Measurements from ENCODE around the gene NTRK2. TPM values are rescaled to one million over a fixed set of nuclear protein-coding genes. Genes with fewer than 3 reads are reported as not detected.

NTRK2 gene
- total and polyA plus RNA-seq, 10 of the 15 experiments (the other 5 are each of a cell fraction or from before 2014, with no cell fraction given), result 0.42 to 4.6 (median 0.65) TPM

DNA sequence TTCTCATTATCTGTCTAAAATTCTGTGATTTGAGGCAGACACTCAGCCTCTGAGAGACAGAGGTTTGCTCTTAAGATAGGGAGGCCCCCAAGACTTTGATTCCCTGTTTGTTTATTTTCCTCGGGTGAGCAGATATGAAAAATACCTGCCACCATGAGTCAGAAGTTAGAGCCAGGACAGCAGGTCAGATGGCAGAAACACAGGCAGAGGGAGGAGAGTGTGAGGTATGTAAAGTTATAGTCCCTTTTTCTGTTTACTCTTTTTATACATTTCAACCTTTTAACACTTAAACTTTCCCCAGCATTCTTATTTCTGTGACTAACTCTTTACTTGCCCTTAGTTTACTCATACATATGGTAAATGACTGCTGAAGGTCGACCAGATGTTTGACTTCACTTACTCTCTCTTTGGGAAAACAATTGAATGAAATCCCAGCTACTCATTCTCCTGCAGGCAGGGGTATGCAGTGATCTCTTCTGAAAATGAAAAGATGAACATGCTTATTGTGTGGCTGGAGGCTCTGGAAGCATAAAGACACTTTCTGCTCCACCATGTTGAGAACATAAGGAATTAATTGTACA lies 383.8 kb downstream of the NTRK2 start (continued):
- TF ChIP-seq, protein P1, sequence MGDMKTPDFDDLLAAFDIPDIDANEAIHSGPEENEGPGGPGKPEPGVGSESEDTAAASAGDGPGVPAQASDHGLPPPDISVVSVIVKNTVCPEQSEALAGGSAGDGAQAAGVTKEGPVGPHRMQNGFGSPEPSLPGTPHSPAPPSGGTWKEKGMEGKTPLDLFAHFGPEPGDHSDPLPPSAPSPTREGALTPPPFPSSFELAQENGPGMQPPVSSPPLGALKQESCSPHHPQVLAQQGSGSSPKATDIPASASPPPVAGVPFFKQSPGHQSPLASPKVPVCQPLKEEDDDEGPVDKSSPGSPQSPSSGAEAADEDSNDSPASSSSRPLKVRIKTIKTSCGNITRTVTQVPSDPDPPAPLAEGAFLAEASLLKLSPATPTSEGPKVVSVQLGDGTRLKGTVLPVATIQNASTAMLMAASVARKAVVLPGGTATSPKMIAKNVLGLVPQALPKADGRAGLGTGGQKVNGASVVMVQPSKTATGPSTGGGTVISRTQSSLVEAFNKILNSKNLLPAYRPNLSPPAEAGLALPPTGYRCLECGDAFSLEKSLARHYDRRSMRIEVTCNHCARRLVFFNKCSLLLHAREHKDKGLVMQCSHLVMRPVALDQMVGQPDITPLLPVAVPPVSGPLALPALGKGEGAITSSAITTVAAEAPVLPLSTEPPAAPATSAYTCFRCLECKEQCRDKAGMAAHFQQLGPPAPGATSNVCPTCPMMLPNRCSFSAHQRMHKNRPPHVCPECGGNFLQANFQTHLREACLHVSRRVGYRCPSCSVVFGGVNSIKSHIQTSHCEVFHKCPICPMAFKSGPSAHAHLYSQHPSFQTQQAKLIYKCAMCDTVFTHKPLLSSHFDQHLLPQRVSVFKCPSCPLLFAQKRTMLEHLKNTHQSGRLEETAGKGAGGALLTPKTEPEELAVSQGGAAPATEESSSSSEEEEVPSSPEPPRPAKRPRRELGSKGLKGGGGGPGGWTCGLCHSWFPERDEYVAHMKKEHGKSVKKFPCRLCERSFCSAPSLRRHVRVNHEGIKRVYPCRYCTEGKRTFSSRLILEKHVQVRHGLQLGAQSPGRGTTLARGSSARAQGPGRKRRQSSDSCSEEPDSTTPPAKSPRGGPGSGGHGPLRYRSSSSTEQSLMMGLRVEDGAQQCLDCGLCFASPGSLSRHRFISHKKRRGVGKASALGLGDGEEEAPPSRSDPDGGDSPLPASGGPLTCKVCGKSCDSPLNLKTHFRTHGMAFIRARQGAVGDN (IDR thresholded peaks at IDR 0.05), result no peak

DNA sequence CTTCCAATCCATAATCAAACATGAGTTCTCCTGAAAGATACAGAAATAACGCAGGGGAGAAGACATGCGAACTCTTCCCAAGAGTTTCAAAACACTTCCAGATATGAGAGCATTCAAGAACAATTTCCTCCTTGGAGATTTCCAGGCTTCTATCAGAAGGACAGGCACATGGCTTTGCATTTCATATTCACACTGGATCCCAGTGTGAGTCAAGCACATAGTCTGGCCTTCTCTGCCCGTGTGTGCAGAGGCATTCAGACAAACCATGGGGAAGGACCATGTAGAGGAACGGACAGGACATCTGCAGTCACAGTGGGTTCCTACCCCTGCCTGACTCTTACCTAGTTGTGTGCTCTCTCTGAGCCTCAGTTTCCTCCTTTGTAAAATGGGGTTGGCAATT lies 384.5 kb downstream of the NTRK2 start:
- Histone ChIP-seq H3K27me3 (replicated peaks in 1 of 2; ENCODE audit: control insufficient read depth in 2 of 2, insufficient read depth in 2 of 2, low read length in 1 of 2) (no peaks in the 10 kb centered on the region), H3K9me3 (replicated peaks; ENCODE audit: control insufficient read depth, insufficient read depth, low read length) (no peaks in the 10 kb centered on the region; the same call in 2 of the 3 replicates), H4K20me1 (ENCODE audit: control insufficient read depth, insufficient read depth) (no peaks in the 10 kb centered on the region), H3K4me3 (no peak overlapping the region), H3K9ac (ENCODE audit: control insufficient read depth, insufficient read depth, low read length) (no peak overlapping the region), H3K27ac (ENCODE audit: control insufficient read depth, insufficient read depth) (no peak overlapping the region), H3K4me1 (ENCODE audit: control insufficient read depth, insufficient read depth, low read length) (peaks cover 16% of the 10 kb centered on the region), H2AFZ (ENCODE audit: control insufficient read depth, low read depth, low read length) (no peak overlapping the region), H3K4me2 (ENCODE audit: control insufficient read depth, insufficient read depth) (no peak overlapping the region), H3K36me3 (ENCODE audit: control insufficient read depth in 2 of 2, insufficient read depth in 2 of 2, low read length in 1 of 2) (no peaks in the 10 kb centered on the region), H3K79me2 (ENCODE audit: control insufficient read depth, insufficient read depth, low read length) (no peaks in the 10 kb centered on the region)
- intact Hi-C loops (cut with micrococcal nuclease; ENCODE audit: unreplicated experiment), result no loop called here
- DNase-seq (ENCODE audit: low read depth, low spot score), result no peak
- CTCF ChIA-PET, result no interaction called here
- no TSS peak for BruUV-seq (replicated peaks)
- in situ Hi-C loops (cut with MboI), result no loop called here
- POLR2A ChIA-PET, result no interaction called here
- no peak for ATAC-seq
- RAD21 ChIA-PET (ENCODE audit: unreplicated experiment), result no interaction called here
- SMC1A ChIA-PET (ENCODE audit: uncharacterized antibody, unreplicated experiment), result no interaction called here
- 86% methylated on average over 4 of the region's 4 CpGs for WGBS (ENCODE audit: insufficient coverage, insufficient replicate concordance, low lambda C conversion rate, missing lambda C conversion rate)
- FAIRE-seq, result no peak
- TF ChIP-seq ZNF207 (IDR thresholded peaks at IDR 0.05; ENCODE audit: borderline replicate concordance), result no peak
- TF ChIP-seq ASH2L (IDR thresholded peaks at IDR 0.05; ENCODE audit: borderline replicate concordance, low read depth), result no peak
- no peak for TF ChIP-seq PML (IDR thresholded peaks at IDR 0.05; ENCODE audit: low read length)
- TF ChIP-seq SIX5 (IDR thresholded peaks at IDR 0.05; ENCODE audit: low read depth, low read length, severe bottlenecking), result no peak
- no peak for TF ChIP-seq CBFB (IDR thresholded peaks at IDR 0.05; ENCODE audit: low read depth)
- no peak for TF ChIP-seq POU2F2 (IDR thresholded peaks at IDR 0.05; ENCODE audit: borderline replicate concordance, low read depth, low read length)
- TF ChIP-seq, protein P2, sequence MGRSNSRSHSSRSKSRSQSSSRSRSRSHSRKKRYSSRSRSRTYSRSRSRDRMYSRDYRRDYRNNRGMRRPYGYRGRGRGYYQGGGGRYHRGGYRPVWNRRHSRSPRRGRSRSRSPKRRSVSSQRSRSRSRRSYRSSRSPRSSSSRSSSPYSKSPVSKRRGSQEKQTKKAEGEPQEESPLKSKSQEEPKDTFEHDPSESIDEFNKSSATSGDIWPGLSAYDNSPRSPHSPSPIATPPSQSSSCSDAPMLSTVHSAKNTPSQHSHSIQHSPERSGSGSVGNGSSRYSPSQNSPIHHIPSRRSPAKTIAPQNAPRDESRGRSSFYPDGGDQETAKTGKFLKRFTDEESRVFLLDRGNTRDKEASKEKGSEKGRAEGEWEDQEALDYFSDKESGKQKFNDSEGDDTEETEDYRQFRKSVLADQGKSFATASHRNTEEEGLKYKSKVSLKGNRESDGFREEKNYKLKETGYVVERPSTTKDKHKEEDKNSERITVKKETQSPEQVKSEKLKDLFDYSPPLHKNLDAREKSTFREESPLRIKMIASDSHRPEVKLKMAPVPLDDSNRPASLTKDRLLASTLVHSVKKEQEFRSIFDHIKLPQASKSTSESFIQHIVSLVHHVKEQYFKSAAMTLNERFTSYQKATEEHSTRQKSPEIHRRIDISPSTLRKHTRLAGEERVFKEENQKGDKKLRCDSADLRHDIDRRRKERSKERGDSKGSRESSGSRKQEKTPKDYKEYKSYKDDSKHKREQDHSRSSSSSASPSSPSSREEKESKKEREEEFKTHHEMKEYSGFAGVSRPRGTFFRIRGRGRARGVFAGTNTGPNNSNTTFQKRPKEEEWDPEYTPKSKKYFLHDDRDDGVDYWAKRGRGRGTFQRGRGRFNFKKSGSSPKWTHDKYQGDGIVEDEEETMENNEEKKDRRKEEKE (IDR thresholded peaks at IDR 0.05), result no peak
- TF ChIP-seq LARP7 (IDR thresholded peaks at IDR 0.05), result no peak
- TF ChIP-seq, protein P3, sequence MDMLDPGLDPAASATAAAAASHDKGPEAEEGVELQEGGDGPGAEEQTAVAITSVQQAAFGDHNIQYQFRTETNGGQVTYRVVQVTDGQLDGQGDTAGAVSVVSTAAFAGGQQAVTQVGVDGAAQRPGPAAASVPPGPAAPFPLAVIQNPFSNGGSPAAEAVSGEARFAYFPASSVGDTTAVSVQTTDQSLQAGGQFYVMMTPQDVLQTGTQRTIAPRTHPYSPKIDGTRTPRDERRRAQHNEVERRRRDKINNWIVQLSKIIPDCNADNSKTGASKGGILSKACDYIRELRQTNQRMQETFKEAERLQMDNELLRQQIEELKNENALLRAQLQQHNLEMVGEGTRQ (IDR thresholded peaks at IDR 0.05; ENCODE audit: borderline replicate concordance, low read depth, low read length), result no peak
- TF ChIP-seq ZNF24 (IDR thresholded peaks at IDR 0.05), result no peak
- TF ChIP-seq NFIC (IDR thresholded peaks at IDR 0.05; ENCODE audit: low read depth, low read length), result no peak
- no peak for TF ChIP-seq IKZF1 (conservative IDR thresholded peaks at IDR 0.05)
- no peak for TF ChIP-seq CREB1 (IDR thresholded peaks at IDR 0.05; ENCODE audit: low read depth)
- TF ChIP-seq SIN3A (IDR thresholded peaks at IDR 0.05; ENCODE audit: low read depth, low read length), result no peak
